Measurements from ENCODE around the gene TOB1.

DNA sequence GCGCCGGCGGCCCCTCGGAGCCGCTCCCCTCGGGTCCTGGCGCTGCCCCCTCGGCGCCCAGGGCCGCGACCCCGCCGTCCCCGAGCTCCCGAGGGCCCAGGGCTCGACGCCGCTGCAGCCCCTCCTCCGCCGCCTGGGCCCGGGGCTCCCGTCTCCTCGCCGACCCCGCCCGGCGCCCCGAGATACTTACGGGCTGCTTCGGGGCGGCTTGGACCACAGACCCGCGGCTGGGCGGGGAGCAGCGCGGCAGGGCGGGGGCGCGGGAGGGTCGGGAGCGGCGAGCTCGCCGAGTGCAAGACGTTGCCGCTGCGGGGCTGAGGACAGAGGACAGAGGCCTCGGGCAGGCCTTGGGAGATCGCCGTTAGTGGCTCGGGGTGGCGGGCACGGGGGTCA lies 290 bp downstream of the TOB1 start:
- TF ChIP-seq RFX5 (IDR thresholded peaks at IDR 0.05; ENCODE audit: low read depth, low read length), result no peak
- no peak for TF ChIP-seq POLR2A (IDR thresholded peaks at IDR 0.05; ENCODE audit: low read depth, low read length)
- TF ChIP-seq, protein P1, sequence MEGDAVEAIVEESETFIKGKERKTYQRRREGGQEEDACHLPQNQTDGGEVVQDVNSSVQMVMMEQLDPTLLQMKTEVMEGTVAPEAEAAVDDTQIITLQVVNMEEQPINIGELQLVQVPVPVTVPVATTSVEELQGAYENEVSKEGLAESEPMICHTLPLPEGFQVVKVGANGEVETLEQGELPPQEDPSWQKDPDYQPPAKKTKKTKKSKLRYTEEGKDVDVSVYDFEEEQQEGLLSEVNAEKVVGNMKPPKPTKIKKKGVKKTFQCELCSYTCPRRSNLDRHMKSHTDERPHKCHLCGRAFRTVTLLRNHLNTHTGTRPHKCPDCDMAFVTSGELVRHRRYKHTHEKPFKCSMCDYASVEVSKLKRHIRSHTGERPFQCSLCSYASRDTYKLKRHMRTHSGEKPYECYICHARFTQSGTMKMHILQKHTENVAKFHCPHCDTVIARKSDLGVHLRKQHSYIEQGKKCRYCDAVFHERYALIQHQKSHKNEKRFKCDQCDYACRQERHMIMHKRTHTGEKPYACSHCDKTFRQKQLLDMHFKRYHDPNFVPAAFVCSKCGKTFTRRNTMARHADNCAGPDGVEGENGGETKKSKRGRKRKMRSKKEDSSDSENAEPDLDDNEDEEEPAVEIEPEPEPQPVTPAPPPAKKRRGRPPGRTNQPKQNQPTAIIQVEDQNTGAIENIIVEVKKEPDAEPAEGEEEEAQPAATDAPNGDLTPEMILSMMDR (conservative IDR thresholded peaks at IDR 0.05; ENCODE audit: low read depth, low read length), result no peak
- TF ChIP-seq, protein P2, sequence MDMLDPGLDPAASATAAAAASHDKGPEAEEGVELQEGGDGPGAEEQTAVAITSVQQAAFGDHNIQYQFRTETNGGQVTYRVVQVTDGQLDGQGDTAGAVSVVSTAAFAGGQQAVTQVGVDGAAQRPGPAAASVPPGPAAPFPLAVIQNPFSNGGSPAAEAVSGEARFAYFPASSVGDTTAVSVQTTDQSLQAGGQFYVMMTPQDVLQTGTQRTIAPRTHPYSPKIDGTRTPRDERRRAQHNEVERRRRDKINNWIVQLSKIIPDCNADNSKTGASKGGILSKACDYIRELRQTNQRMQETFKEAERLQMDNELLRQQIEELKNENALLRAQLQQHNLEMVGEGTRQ (IDR thresholded peaks at IDR 0.05; ENCODE audit: low read depth, low read length), result no peak
- TF ChIP-seq MXI1 (IDR thresholded peaks at IDR 0.05; ENCODE audit: borderline replicate concordance, low read depth, low read length), result no peak
- 0 out of 2 replicates have a peak, but pooled peaks have one; percentile 57 for TF ChIP-seq CHD1 (IDR thresholded peaks at IDR 0.05; ENCODE audit: low read depth, low read length)
- no peak for TF ChIP-seq RAD21 (IDR thresholded peaks at IDR 0.05; ENCODE audit: low read length)
- TF ChIP-seq, protein P3, sequence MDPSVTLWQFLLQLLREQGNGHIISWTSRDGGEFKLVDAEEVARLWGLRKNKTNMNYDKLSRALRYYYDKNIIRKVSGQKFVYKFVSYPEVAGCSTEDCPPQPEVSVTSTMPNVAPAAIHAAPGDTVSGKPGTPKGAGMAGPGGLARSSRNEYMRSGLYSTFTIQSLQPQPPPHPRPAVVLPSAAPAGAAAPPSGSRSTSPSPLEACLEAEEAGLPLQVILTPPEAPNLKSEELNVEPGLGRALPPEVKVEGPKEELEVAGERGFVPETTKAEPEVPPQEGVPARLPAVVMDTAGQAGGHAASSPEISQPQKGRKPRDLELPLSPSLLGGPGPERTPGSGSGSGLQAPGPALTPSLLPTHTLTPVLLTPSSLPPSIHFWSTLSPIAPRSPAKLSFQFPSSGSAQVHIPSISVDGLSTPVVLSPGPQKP (IDR thresholded peaks at IDR 0.05; ENCODE audit: borderline replicate concordance, low read depth, low read length), result no peak
